ENCODE data around the gene KCNIP2.

- TF ChIP-seq YY1 (IDR thresholded peaks at IDR 0.05; ENCODE audit: insufficient read depth, insufficient read length) (no peak), ZNF274 (IDR thresholded peaks at IDR 0.05; ENCODE audit: low read depth, low read length) (no peak)
Observed at GRCh38 chr10:101778781-101779543, 64.6 kb downstream of the KCNIP2 start.
